ENCODE data around the gene CTNNBL1.

Gene CTNNBL1

GRCh38 chr20:37808233-37809070 lies 114.6 kb downstream of the CTNNBL1 start:
- H3K4me3 ChIP-seq (replicated peaks; ENCODE audit: low read depth, low read length), result no peak overlapping the region
- peaks cover 7% of the 10 kb centered on the region for H3K36me3 ChIP-seq (ENCODE audit: control insufficient read depth, insufficient read depth, low read length)
- TF ChIP-seq CTCF (IDR thresholded peaks at IDR 0.05; ENCODE audit: insufficient read depth, low read length, poor library complexity, severe bottlenecking), result no peak
- no peaks in the 10 kb centered on the region for H3K27me3 ChIP-seq (replicated peaks; ENCODE audit: control insufficient read depth, insufficient read depth, low read length)
- no peak for DNase-seq (ENCODE audit: extremely low read depth, insufficient read length)

GRCh38 chr20:37810027-37810426 lies 116.2 kb downstream of the CTNNBL1 start:
- TF ChIP-seq CTCF (IDR thresholded peaks at IDR 0.05; ENCODE audit: insufficient read depth, low read length, poor library complexity, severe bottlenecking), result no peak
- DNase-seq (ENCODE audit: extremely low read depth, insufficient read length), result no peak
- Histone ChIP-seq H3K27me3 (replicated peaks; ENCODE audit: control insufficient read depth, insufficient read depth, low read length) (no peaks in the 10 kb centered on the region), H3K4me3 (replicated peaks; ENCODE audit: low read depth, low read length) (no peak overlapping the region), H3K36me3 (ENCODE audit: control insufficient read depth, insufficient read depth, low read length) (peaks cover 5% of the 10 kb centered on the region)

GRCh38 chr20:37816003-37816402 lies 122.2 kb downstream of the CTNNBL1 start:
- DNase-seq (ENCODE audit: extremely low read depth, insufficient read length), result no peak
- TF ChIP-seq CTCF (IDR thresholded peaks at IDR 0.05; ENCODE audit: insufficient read depth, low read length, poor library complexity, severe bottlenecking), result no peak
- Histone ChIP-seq H3K36me3 (ENCODE audit: control insufficient read depth, insufficient read depth, low read length) (no peaks in the 10 kb centered on the region), H3K4me3 (replicated peaks; ENCODE audit: low read depth, low read length) (no peak overlapping the region), H3K27me3 (replicated peaks; ENCODE audit: control insufficient read depth, insufficient read depth, low read length) (no peaks in the 10 kb centered on the region)

- DNase-seq (ENCODE audit: extremely low read depth, insufficient read length), result no peak
- no peaks in the 10 kb centered on the region for H3K27me3 ChIP-seq (replicated peaks; ENCODE audit: control insufficient read depth, insufficient read depth, low read length)
- no peak for TF ChIP-seq CTCF (IDR thresholded peaks at IDR 0.05; ENCODE audit: insufficient read depth, low read length, poor library complexity, severe bottlenecking)
- H3K4me3 ChIP-seq (replicated peaks; ENCODE audit: low read depth, low read length), result no peak overlapping the region
- H3K36me3 ChIP-seq (ENCODE audit: control insufficient read depth, insufficient read depth, low read length), result no peaks in the 10 kb centered on the region
These were observed 122.9 kb downstream of the CTNNBL1 start for GRCh38 chr20:37816726-37817125.

- DNase-seq (ENCODE audit: extremely low read depth, insufficient read length), result no peak
- no peaks in the 10 kb centered on the region for H3K27me3 ChIP-seq (replicated peaks; ENCODE audit: control insufficient read depth, insufficient read depth, low read length)
- H3K4me3 ChIP-seq (replicated peaks; ENCODE audit: low read depth, low read length), result no peak overlapping the region
- TF ChIP-seq CTCF (IDR thresholded peaks at IDR 0.05; ENCODE audit: insufficient read depth, low read length, poor library complexity, severe bottlenecking), result no peak
- no peaks in the 10 kb centered on the region; the same call in 1 of the 2 replicates for H3K36me3 ChIP-seq (ENCODE audit: control insufficient read depth, insufficient read depth, low read length)
These were observed 127.9 kb downstream of the CTNNBL1 start for GRCh38 chr20:37821696-37822095.

All from GM06990 (cell line).